Upper lobe of left lung (tissue), 6 donors: Measurements from ENCODE around the gene GBP2. TPM values are rescaled to one million over a fixed set of nuclear protein-coding genes. Genes with fewer than 3 reads are reported as not detected.
"Not testable (repeated sequence)": the region's sequence is repeated elsewhere in the genome, so short reads cannot be mapped to it uniquely, and the experiment has no call there.

Source experiments
- ATAC-seq, 2 donors: fragments of 200-7000 bp; cut with Tn5 transposase; one replicate each; pipeline ENCODE4 v1.9.1; 2022; ENCODE audit warnings: mild to moderate bottlenecking in 2 of 2, moderate library complexity in 2 of 2; ENCODE audit not compliant: low FRiP score in 2 of 2
- DNase-seq, 2 donors: peaks; one replicate each; pipeline ENCODE4 v3.0.0-alpha.2; 2019 to 2020
- H3K27ac ChIP-seq, 4 donors: fragments of 200-600 bp; sonication (generic); one replicate each; pipeline ENCODE4 v1.5.1; 2016 to 2019
- H3K27me3 ChIP-seq, 4 donors: fragments of 200-600 bp; sonication (generic); one replicate each; pipeline ENCODE4 v1.5.1; 2017 to 2019
- H3K36me3 ChIP-seq, 4 donors: fragments of 200-600 bp; sonication (generic); one replicate each; pipeline ENCODE4 v1.5.1; 2016 to 2019
- H3K4me1 ChIP-seq, 4 donors: fragments of 200-600 bp; sonication (generic); one replicate each; pipeline ENCODE4 v1.5.1; 2018 to 2019
- H3K4me3 ChIP-seq, 4 donors: fragments of 200-600 bp; sonication (generic); one replicate each; pipeline ENCODE4 v1.5.1; 2017 to 2019; ENCODE audit warnings: mild to moderate bottlenecking in 2 of 4, moderate library complexity in 1 of 4
- H3K9me3 ChIP-seq, 4 donors: fragments of 200-600 bp; sonication (generic); one replicate each; pipeline ENCODE4 v1.5.1; 2018 to 2019
- CTCF ChIP-seq, 6 experiments: fragments of 450-650 bp in 4 of 6; fragments of 200-600 bp in 2 of 6; sonication (generic) in 2 of 6; IDR thresholded peaks; one replicate each; pipeline ENCODE4 v1.5.1; 2016 to 2019; ENCODE audit warnings: antibody characterized with exemption in 6 of 6
- EP300 ChIP-seq, 4 donors: sonication (generic); formaldehyde crosslinking; IDR thresholded peaks; one replicate each; pipeline ENCODE4 v1.5.1; 2017; ENCODE audit warnings: antibody characterized with exemption in 4 of 4, control low read depth in 2 of 4
- POLR2A ChIP-seq, 4 donors: fragments of 450-650 bp; IDR thresholded peaks; one replicate each; pipeline ENCODE4 v1.5.1; 2016 to 2017; ENCODE audit warnings: antibody characterized with exemption in 4 of 4, mild to moderate bottlenecking in 2 of 4
- POLR2AphosphoS5 ChIP-seq, 2 donors: sonication (generic); formaldehyde crosslinking; IDR thresholded peaks; one replicate each; pipeline ENCODE4 v1.5.1; 2017; ENCODE audit warnings: antibody characterized with exemption in 2 of 2
- WGBS, 2 donors: methylation state at CpG; one replicate each; pipeline ENCODE4 v1.1.5; 2017 to 2018; 5-methylcytosine and 5-hydroxymethylcytosine counted together
- total RNA-seq, 6 donors: library from RNA; depleted of rRNA in 4 of 6; stranded (reverse); fragments of >200 nt in 4 of 6; gene quantifications; one replicate each; pipeline versions ENCODE4 v1.1.0 to v1.2.1, GENCODE V29; 2016 to 2021
- donor health status: DM: no; HTN: no; CAD: no; lungs with moderate emphysema.
- donor health status: DM: no; HTN: yes; CAD: no; lungs with severe emphysema.

The GBP2 gene
- total RNA-seq, 6 donors from 2014 or later, result 41.0 to 124 (median 54.9) TPM

GRCh38 chr1:89087241-89087640 lies 38.7 kb downstream of the GBP2 start:
- no peaks in the 10 kb centered on the region for H3K9me3 ChIP-seq
- ATAC-seq, result no peak
- WGBS, 2 donors, result 90 to 91% methylated on average over 8 of the region's 8 CpGs
- TF ChIP-seq CTCF (IDR thresholded peaks at IDR 0.05), result no peak
- no peak for TF ChIP-seq POLR2A (IDR thresholded peaks at IDR 0.05)
- no peak for TF ChIP-seq POLR2AphosphoS5 (IDR thresholded peaks at IDR 0.05)
- H3K4me1 ChIP-seq, result no peaks in the 10 kb centered on the region
- no peak for DNase-seq
- no peaks in the 10 kb centered on the region for H3K27me3 ChIP-seq
- H3K36me3 ChIP-seq, result no peaks in the 10 kb centered on the region
- no peak overlapping the region for H3K27ac ChIP-seq
- H3K4me3 ChIP-seq, result no peak overlapping the region

- peak in 1 of 2 donors; percentile 55 for ATAC-seq
- peak in 1 of 2 donors; percentile 50 for DNase-seq
Measured at GRCh38 chr1:89085781-89086180, 40.1 kb downstream of the GBP2 start.

GRCh38 chr1:89081005-89081404 lies 44.9 kb downstream of the GBP2 start:
- Histone ChIP-seq H3K36me3 (no peaks in the 10 kb centered on the region), H3K27me3 (no peaks in the 10 kb centered on the region), H3K27ac (peak overlapping the region in 1 of 4 donors; percentile 6), H3K9me3 (peaks cover 0 to 6% (median 2%) of the 10 kb centered on the region in 4 donors), H3K4me1 (no peaks in the 10 kb centered on the region), H3K4me3 (no peak overlapping the region)
- ATAC-seq (no peak), DNase-seq (no peak)
- no peak for TF ChIP-seq POLR2AphosphoS5 (IDR thresholded peaks at IDR 0.05)
- no peak for TF ChIP-seq CTCF (IDR thresholded peaks at IDR 0.05)
- TF ChIP-seq EP300 (IDR thresholded peaks at IDR 0.05), result no peak
- TF ChIP-seq POLR2A (IDR thresholded peaks at IDR 0.05), result no peak
- 46 to 63% methylated on average over 3 of the region's 3 CpGs for WGBS, 2 donors

More at GRCh38 chr1:89085781-89086180, 40.1 kb downstream of the GBP2 start:
- no peak for TF ChIP-seq EP300 (IDR thresholded peaks at IDR 0.05)
- TF ChIP-seq CTCF (IDR thresholded peaks at IDR 0.05), result peak in 5 of 6 experiments; percentile 15 to 85 (median 63)
- TF ChIP-seq POLR2AphosphoS5 (IDR thresholded peaks at IDR 0.05), result no peak
- Histone ChIP-seq H3K36me3 (no peaks in the 10 kb centered on the region), H3K4me1 (no peaks in the 10 kb centered on the region), H3K27me3 (no peaks in the 10 kb centered on the region), H3K27ac (no peak overlapping the region), H3K4me3 (no peak overlapping the region), H3K9me3 (no peaks in the 10 kb centered on the region)

- 73 to 85% methylated on average over 7 of the region's 7 CpGs for WGBS, 2 donors
- not testable (repeated sequence) for H3K36me3 ChIP-seq
Measured at GRCh38 chr1:89080068-89080467, 45.8 kb downstream of the GBP2 start.

GRCh38 chr1:89072466-89073065 lies 53.3 kb downstream of the GBP2 start:
- H3K27ac ChIP-seq, H3K27me3 ChIP-seq, H3K36me3 ChIP-seq, H3K9me3 ChIP-seq, H3K4me1 ChIP-seq, DNase-seq, ATAC-seq, H3K4me3 ChIP-seq: not testable (repeated sequence)
- 69 to 80% methylated on average over 4 to 7 of the region's 8 CpGs for WGBS, 2 donors

More at GRCh38 chr1:89080068-89080467, 45.8 kb downstream of the GBP2 start:
- H3K9me3 ChIP-seq, ATAC-seq, H3K4me1 ChIP-seq, H3K4me3 ChIP-seq, DNase-seq, H3K27me3 ChIP-seq: not testable (repeated sequence)
- peak overlapping the region in 1 of 4 donors; percentile 7 for H3K27ac ChIP-seq

GRCh38 chr1:89070509-89070908 lies 55.4 kb downstream of the GBP2 start:
- Histone ChIP-seq H3K4me1 (peaks cover 0 to 12% (median 5%) of the 10 kb centered on the region in 4 donors), H3K4me3 (peak overlapping the region in 2 of 4 donors; percentile 34 to 41), H3K27ac (peak overlapping the region in 1 of 4 donors; percentile 22), H3K27me3 (no peaks in the 10 kb centered on the region), H3K36me3 (no peaks in the 10 kb centered on the region), H3K9me3 (no peaks in the 10 kb centered on the region)
- ATAC-seq (peak in 1 of 2 donors; percentile 23), DNase-seq (no peak)
- no peak for TF ChIP-seq CTCF (IDR thresholded peaks at IDR 0.05)
- no peak for TF ChIP-seq EP300 (IDR thresholded peaks at IDR 0.05)
- no peak for TF ChIP-seq POLR2AphosphoS5 (IDR thresholded peaks at IDR 0.05)
- TF ChIP-seq POLR2A (IDR thresholded peaks at IDR 0.05), result no peak
- 64 to 80% methylated on average over 1 of the region's 1 CpG for WGBS, 2 donors
